K562 (cell line): ENCODE results near the gene NR2F6. TPM values are rescaled to one million over a fixed set of nuclear protein-coding genes. Genes with fewer than 3 reads are reported as not detected.

Experiments used
- ARID3A ChIP-seq: IDR thresholded peaks from 2 replicates; pipeline ENCODE4 v1.6.1; 2012; ENCODE audit warnings: low read depth, low read length, improper control_type of control experiment, borderline replicate concordance
- CCNT2 ChIP-seq: IDR thresholded peaks from 2 replicates; pipeline ENCODE4 v1.6.1; 2011; ENCODE audit warnings: borderline replicate concordance, low read depth, mild to moderate bottlenecking, moderate library complexity, mixed read lengths, low read length; ENCODE audit not compliant: insufficient read length; ENCODE audit errors: extremely low read depth
- CHCHD3 ChIP-seq: fragments of 250-450 bp; sonication (Bioruptor Pico); IDR thresholded peaks from 2 replicates; pipeline ENCODE4 v2.1.2; 2022; ENCODE audit warnings: mild to moderate bottlenecking
- HMGXB4 ChIP-seq: sonication (generic); formaldehyde crosslinking; IDR thresholded peaks from 2 replicates; pipeline ENCODE4 v1.8.1; 2023; ENCODE audit warnings: mild to moderate bottlenecking, missing genetic modification reagents
- NFE2L1 ChIP-seq: fragments of 450-650 bp; IDR thresholded peaks from 2 replicates; pipeline ENCODE4 v1.6.1; 2016; ENCODE audit warnings: missing genetic modification characterization, low read depth, mild to moderate bottlenecking, missing compliant biosample characterization, moderate library complexity, borderline replicate concordance
- NFRKB ChIP-seq: fragments of 450-650 bp; IDR thresholded peaks from 2 replicates; pipeline ENCODE4 v1.6.1; 2016; ENCODE audit warnings: low read depth
- NFYB ChIP-seq: IDR thresholded peaks from 2 replicates; pipeline ENCODE4 v1.6.1; 2011; ENCODE audit warnings: mild to moderate bottlenecking, moderate library complexity; ENCODE audit not compliant: insufficient read length; ENCODE audit errors: extremely low read depth
- SRF ChIP-seq, 2 experiments: fragments of 250-450, 450-650 bp in 1 of 2; sonication (Bioruptor Pico) in 1 of 2; sonication (generic) in 1 of 2; formaldehyde crosslinking; IDR thresholded peaks; 2 replicates each; pipeline versions ENCODE4 v1.5.0 to v1.5.1; 2020 to 2022; ENCODE audit warnings: mild to moderate bottlenecking in 1 of 2, missing genetic modification reagents in 1 of 2
- TBL1XR1 ChIP-seq, 2 experiments: IDR thresholded peaks; 2 replicates each; pipeline ENCODE4 v1.6.1; 2012; ENCODE audit warnings: improper control_type of control experiment in 2 of 2, low read length in 2 of 2, mild to moderate bottlenecking in 1 of 2
- TBP ChIP-seq: optimal IDR thresholded peaks from 2 replicates; pipeline ENCODE3; 2011; ENCODE audit warnings: low read depth, low read length, improper control_type of control experiment
- TFE3 ChIP-seq: fragments of 450-650 bp; formaldehyde crosslinking; IDR thresholded peaks from 2 replicates; pipeline ENCODE4 v1.4.0; 2020; ENCODE audit warnings: mild to moderate bottlenecking, mixed read lengths
- ZBTB7A ChIP-seq: IDR thresholded peaks from 2 replicates; pipeline ENCODE4 v1.6.1; 2011; ENCODE audit warnings: low read depth, mild to moderate bottlenecking, low read length, moderate library complexity, borderline replicate concordance; ENCODE audit not compliant: control insufficient read depth
- ZNF165 ChIP-seq: fragments of 250-450 bp; sonication (Bioruptor Pico); IDR thresholded peaks from 2 replicates; pipeline ENCODE4 v1.4.0; 2020; ENCODE audit warnings: borderline replicate concordance
- ZNF76 ChIP-seq: fragments of 250-450 bp; sonication (Bioruptor Pico); IDR thresholded peaks from 2 replicates; pipeline ENCODE4 v1.4.0; 2020; ENCODE audit warnings: mild to moderate bottlenecking, moderate library complexity, borderline replicate concordance
- polyA plus RNA-seq, 8 experiments: library from polyadenylated mRNA; depleted of rRNA in 4 of 8; stranded (reverse) in 5 of 8; unstranded in 3 of 8; fragments of >200 nt; fragmentation: Nextera tagmentation in 2 of 8; fragmentation: Illumina TruSeq in 1 of 8; extraction: Ambion mirVana in 2 of 8; extraction: Trizol in 1 of 8; gene quantifications; 2 replicates each; pipeline versions ENCODE4 v1.2.1 to v1.2.3, GENCODE V29; 2011 to 2014; ENCODE audit warnings: inconsistent platforms in 1 of 8, missing spikeins in 1 of 8
- total RNA-seq, 7 experiments: library from RNA; depleted of rRNA in 6 of 7; stranded (reverse); fragments of >200 nt in 6 of 7; fragmentation: Illumina TruSeq in 2 of 7; extraction: Trizol in 2 of 7; gene quantifications; 2 replicates each; pipeline versions ENCODE4 v1.2.1 to v1.2.3, GENCODE V29; 2011 to 2021; ENCODE audit warnings: low replicate concordance in 1 of 7
- TF ChIP-seq, protein P1 (sequence below): fragments of 250-450 bp; sonication (Bioruptor Pico); IDR thresholded peaks from 2 replicates; pipeline ENCODE4 v1.5.0; 2022; ENCODE audit warnings: mild to moderate bottlenecking
- TF ChIP-seq, protein P2 (sequence below): IDR thresholded peaks from 2 replicates; pipeline ENCODE4 v1.6.1; 2011; ENCODE audit warnings: borderline replicate concordance, low read depth, mild to moderate bottlenecking, moderate library complexity, low read length; ENCODE audit not compliant: insufficient read depth, poor library complexity, severe bottlenecking

NR2F6 gene
- total and polyA plus RNA-seq, 9 of the 15 experiments (the other 6 are each of a cell fraction or from before 2014, with no cell fraction given) = 0.76 to 97.5 (median 18.8) TPM

GRCh38 chr19:17282488-17283125 lies 36.9 kb upstream of the NR2F6 start (continued):
- TF ChIP-seq ARID3A (no peak), NFYB (no peak), CHCHD3 (CRISPR knock-in tag) (no peak), SRF (CRISPR knock-in tag; IDR thresholded peaks at IDR 0.05) (0 out of 4 replicates have a peak, but pooled peaks of 1 of the 2 experiments have one; percentile 74), TBL1XR1 (IDR thresholded peaks at IDR 0.05; ENCODE audit: low read length in 2 of 2) (no peak), NFE2L1 (tag) (no peak), NFRKB (no peak), TFE3 (CRISPR knock-in tag) (no peak), ZNF165 (CRISPR knock-in tag) (no peak), ZBTB7A (peak; percentile 57; the same call in 1 of the 2 replicates), CCNT2 (peak; percentile 36), HMGXB4 (peak; percentile 82), TBP (peak; percentile 39), ZNF76 (no peak)
- TF ChIP-seq, protein P1, sequence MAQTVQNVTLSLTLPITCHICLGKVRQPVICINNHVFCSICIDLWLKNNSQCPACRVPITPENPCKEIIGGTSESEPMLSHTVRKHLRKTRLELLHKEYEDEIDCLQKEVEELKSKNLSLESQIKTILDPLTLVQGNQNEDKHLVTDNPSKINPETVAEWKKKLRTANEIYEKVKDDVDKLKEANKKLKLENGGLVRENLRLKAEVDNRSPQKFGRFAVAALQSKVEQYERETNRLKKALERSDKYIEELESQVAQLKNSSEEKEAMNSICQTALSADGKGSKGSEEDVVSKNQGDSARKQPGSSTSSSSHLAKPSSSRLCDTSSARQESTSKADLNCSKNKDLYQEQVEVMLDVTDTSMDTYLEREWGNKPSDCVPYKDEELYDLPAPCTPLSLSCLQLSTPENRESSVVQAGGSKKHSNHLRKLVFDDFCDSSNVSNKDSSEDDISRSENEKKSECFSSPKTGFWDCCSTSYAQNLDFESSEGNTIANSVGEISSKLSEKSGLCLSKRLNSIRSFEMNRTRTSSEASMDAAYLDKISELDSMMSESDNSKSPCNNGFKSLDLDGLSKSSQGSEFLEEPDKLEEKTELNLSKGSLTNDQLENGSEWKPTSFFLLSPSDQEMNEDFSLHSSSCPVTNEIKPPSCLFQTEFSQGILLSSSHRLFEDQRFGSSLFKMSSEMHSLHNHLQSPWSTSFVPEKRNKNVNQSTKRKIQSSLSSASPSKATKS = no peak
- TF ChIP-seq, protein P2, sequence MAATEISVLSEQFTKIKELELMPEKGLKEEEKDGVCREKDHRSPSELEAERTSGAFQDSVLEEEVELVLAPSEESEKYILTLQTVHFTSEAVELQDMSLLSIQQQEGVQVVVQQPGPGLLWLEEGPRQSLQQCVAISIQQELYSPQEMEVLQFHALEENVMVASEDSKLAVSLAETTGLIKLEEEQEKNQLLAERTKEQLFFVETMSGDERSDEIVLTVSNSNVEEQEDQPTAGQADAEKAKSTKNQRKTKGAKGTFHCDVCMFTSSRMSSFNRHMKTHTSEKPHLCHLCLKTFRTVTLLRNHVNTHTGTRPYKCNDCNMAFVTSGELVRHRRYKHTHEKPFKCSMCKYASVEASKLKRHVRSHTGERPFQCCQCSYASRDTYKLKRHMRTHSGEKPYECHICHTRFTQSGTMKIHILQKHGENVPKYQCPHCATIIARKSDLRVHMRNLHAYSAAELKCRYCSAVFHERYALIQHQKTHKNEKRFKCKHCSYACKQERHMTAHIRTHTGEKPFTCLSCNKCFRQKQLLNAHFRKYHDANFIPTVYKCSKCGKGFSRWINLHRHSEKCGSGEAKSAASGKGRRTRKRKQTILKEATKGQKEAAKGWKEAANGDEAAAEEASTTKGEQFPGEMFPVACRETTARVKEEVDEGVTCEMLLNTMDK = peak; percentile 51
